Stomach (tissue), 4 donors: Measurements from ENCODE around the gene EHBP1L1.

Source experiments
- POLR2A ChIP-seq, 4 donors: fragments of 450-650 bp; IDR thresholded peaks; one replicate each; pipeline ENCODE4 v1.6.1; 2016; ENCODE audit warnings: antibody characterized with exemption in 4 of 4, control low read depth in 2 of 4, mild to moderate bottlenecking in 1 of 4, moderate library complexity in 1 of 4
- POLR2AphosphoS5 ChIP-seq, 3 donors: sonication (generic); formaldehyde crosslinking; IDR thresholded peaks; one replicate each; pipeline ENCODE4 v1.6.1; 2016; ENCODE audit warnings: antibody characterized with exemption in 3 of 3
- TF ChIP-seq, protein P1 (sequence below), 7 experiments: fragments of 450-650 bp in 4 of 7; fragments of 200-600 bp in 3 of 7; sonication (generic) in 3 of 7; IDR thresholded peaks; one replicate each; pipeline ENCODE4 v1.5.1; 2016 to 2019; ENCODE audit warnings: antibody characterized with exemption in 7 of 7, control low read depth in 2 of 7, mild to moderate bottlenecking in 1 of 7

DNA sequence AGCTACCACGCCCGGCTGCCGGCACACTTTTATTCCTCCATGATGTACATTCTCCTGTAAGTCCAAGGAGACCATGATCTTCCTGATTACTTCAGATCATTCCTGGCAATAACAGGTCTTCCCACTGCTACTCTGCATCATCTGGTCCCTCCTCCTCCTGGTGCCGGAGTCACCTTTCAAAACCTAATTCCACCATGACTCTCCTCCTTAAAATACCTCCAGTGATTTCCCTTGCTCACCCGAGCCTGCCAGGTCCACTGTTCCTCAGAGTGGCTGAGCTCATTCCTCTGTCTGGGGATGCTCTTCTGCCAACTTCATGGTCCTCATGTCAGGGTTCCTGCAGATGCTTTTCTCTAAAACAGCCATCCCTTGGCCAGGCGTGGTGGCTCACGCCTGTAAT, 13.8 kb upstream of the EHBP1L1 start:
- TF ChIP-seq, protein P1, sequence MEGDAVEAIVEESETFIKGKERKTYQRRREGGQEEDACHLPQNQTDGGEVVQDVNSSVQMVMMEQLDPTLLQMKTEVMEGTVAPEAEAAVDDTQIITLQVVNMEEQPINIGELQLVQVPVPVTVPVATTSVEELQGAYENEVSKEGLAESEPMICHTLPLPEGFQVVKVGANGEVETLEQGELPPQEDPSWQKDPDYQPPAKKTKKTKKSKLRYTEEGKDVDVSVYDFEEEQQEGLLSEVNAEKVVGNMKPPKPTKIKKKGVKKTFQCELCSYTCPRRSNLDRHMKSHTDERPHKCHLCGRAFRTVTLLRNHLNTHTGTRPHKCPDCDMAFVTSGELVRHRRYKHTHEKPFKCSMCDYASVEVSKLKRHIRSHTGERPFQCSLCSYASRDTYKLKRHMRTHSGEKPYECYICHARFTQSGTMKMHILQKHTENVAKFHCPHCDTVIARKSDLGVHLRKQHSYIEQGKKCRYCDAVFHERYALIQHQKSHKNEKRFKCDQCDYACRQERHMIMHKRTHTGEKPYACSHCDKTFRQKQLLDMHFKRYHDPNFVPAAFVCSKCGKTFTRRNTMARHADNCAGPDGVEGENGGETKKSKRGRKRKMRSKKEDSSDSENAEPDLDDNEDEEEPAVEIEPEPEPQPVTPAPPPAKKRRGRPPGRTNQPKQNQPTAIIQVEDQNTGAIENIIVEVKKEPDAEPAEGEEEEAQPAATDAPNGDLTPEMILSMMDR (IDR thresholded peaks at IDR 0.05) = no peak
- TF ChIP-seq POLR2A (IDR thresholded peaks at IDR 0.05) = no peak
- TF ChIP-seq POLR2AphosphoS5 (IDR thresholded peaks at IDR 0.05) = no peak
